Breast epithelium (tissue), 4 donors: Measurements from ENCODE around the gene OST4. TPM values are rescaled to one million over a fixed set of nuclear protein-coding genes. Genes with fewer than 3 reads are reported as not detected.

ENCODE experiments used
- DNase-seq, 2 donors: peaks; one replicate each; pipeline ENCODE4 v3.0.0-alpha.2; 2019; ENCODE audit warnings: low spot score in 2 of 2
- H3K27ac ChIP-seq, 2 donors: fragments of 200-600 bp; sonication (generic) in 1 of 2; one replicate each; pipeline ENCODE4 v1.5.1; 2016 to 2019; ENCODE audit warnings: mild to moderate bottlenecking in 1 of 2
- H3K27me3 ChIP-seq, 2 donors: fragments of 200-600 bp; sonication (generic) in 1 of 2; one replicate each; pipeline versions ENCODE4 v1.5.1 to v1.6.0; 2017 to 2019; ENCODE audit warnings: control low read depth in 1 of 2, mild to moderate bottlenecking in 1 of 2
- H3K36me3 ChIP-seq: fragments of 200-600 bp; one replicate; pipeline ENCODE4 v1.5.1; 2019
- H3K4me1 ChIP-seq, 2 donors: fragments of 200-600 bp; sonication (generic); one replicate each; pipeline ENCODE4 v1.5.1; 2016 to 2019; ENCODE audit warnings: control low read depth in 1 of 2
- H3K4me3 ChIP-seq, 3 donors: fragments of 200-600 bp; sonication (generic); 1 replicate in 2 of 3; 2 replicates in 1 of 3; pipeline ENCODE4 v1.5.1; 2016 to 2019; ENCODE audit warnings: mild to moderate bottlenecking in 3 of 3, moderate library complexity in 2 of 3
- H3K9me3 ChIP-seq, 2 donors: fragments of 200-600 bp; sonication (generic) in 1 of 2; one replicate each; pipeline ENCODE4 v1.5.1; 2016 to 2019; ENCODE audit warnings: control low read depth in 1 of 2
- POLR2A ChIP-seq: fragments of 450-650 bp; IDR thresholded peaks from one replicate; pipeline ENCODE4 v1.6.1; 2016; ENCODE audit warnings: antibody characterized with exemption, mild to moderate bottlenecking, moderate library complexity
- POLR2AphosphoS5 ChIP-seq, 3 donors: sonication (generic); formaldehyde crosslinking; IDR thresholded peaks; one replicate each; pipeline ENCODE4 v1.6.1; 2017; ENCODE audit warnings: antibody characterized with exemption in 3 of 3
- intact Hi-C: fragments of 100-400 bp; cut with DNase I; formaldehyde crosslinking; loops from one replicate; pipeline ENCODE4 v1.15.1; 2023; ENCODE audit warnings: low total_unique reads
- total RNA-seq, 3 donors: library from RNA; depleted of rRNA; stranded (reverse); fragments of >200 nt; gene quantifications; one replicate each; pipeline ENCODE4 v1.1.0, GENCODE V29; 2016
- TF ChIP-seq, protein P1 (sequence below), 3 donors: fragments of 450-650 bp; IDR thresholded peaks; one replicate each; pipeline ENCODE4 v1.5.1; 2016 to 2017; ENCODE audit warnings: antibody characterized with exemption in 3 of 3, mild to moderate bottlenecking in 3 of 3, moderate library complexity in 3 of 3

The OST4 gene
- total RNA-seq, 3 donors from 2014 or later = 271 to 309 (median 281) TPM

DNA sequence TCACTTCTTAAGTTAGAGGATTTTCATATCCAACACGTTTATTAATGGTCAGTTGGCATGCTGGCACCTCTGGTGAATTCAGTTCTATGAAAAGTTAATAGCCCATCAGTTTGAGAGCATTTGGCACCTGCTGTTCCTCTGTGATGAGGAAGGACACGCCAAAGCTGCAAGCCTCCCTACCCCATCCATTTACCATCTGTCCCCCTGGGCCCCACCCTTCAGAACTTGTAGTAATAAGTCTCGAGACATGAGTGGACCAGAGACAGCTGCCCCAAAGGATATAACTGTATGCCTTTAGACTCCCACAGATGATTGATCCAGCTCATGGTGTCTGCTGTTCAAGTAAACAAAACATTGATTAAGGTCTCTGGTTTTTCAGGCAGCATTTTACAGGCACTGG, 6.3 kb downstream of the OST4 start:
- no peak for DNase-seq
- no peaks in the 10 kb centered on the region for H3K36me3 ChIP-seq
- no peak overlapping the region for H3K4me3 ChIP-seq
- H3K9me3 ChIP-seq = no peaks in the 10 kb centered on the region
- H3K27ac ChIP-seq = no peak overlapping the region
- no peaks in the 10 kb centered on the region for H3K27me3 ChIP-seq
- intact Hi-C loops = no loop called here
- TF ChIP-seq POLR2AphosphoS5 (IDR thresholded peaks at IDR 0.05) (no peak), POLR2A (no peak)
- TF ChIP-seq, protein P1, sequence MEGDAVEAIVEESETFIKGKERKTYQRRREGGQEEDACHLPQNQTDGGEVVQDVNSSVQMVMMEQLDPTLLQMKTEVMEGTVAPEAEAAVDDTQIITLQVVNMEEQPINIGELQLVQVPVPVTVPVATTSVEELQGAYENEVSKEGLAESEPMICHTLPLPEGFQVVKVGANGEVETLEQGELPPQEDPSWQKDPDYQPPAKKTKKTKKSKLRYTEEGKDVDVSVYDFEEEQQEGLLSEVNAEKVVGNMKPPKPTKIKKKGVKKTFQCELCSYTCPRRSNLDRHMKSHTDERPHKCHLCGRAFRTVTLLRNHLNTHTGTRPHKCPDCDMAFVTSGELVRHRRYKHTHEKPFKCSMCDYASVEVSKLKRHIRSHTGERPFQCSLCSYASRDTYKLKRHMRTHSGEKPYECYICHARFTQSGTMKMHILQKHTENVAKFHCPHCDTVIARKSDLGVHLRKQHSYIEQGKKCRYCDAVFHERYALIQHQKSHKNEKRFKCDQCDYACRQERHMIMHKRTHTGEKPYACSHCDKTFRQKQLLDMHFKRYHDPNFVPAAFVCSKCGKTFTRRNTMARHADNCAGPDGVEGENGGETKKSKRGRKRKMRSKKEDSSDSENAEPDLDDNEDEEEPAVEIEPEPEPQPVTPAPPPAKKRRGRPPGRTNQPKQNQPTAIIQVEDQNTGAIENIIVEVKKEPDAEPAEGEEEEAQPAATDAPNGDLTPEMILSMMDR (IDR thresholded peaks at IDR 0.05) = no peak
- peaks cover 4 to 7% of the 10 kb centered on the region in 2 donors for H3K4me1 ChIP-seq

DNA sequence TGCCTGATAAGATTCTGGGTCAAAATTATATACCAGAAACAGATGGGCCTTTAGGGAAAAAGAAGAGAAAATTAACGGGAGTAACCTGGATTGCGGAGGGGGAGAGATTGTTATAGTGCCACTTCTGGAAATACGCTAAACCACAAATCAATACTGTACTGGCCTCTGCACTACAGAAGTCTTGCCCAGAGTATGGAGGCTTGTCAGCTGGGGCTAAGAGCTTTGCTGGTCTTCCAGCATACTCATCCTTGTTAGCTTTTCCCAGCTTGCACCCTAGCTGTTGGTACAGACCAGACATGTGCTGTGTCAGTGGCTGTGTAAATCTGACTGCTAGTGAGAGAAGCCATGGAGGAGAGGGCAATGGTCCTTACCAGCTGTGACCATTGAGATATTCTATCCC, 11.1 kb downstream of the OST4 start:
- DNase-seq = no peak
- H3K27ac ChIP-seq = no peak overlapping the region
- H3K36me3 ChIP-seq = no peaks in the 10 kb centered on the region
- no peaks in the 10 kb centered on the region for H3K9me3 ChIP-seq
- intact Hi-C loops = no loop called here
- H3K27me3 ChIP-seq = no peaks in the 10 kb centered on the region
- no peak overlapping the region for H3K4me3 ChIP-seq
- no peaks in the 10 kb centered on the region for H3K4me1 ChIP-seq
- TF ChIP-seq POLR2A = no peak
- TF ChIP-seq, protein P1 (IDR thresholded peaks at IDR 0.05) = no peak
- no peak for TF ChIP-seq POLR2AphosphoS5 (IDR thresholded peaks at IDR 0.05)

DNA sequence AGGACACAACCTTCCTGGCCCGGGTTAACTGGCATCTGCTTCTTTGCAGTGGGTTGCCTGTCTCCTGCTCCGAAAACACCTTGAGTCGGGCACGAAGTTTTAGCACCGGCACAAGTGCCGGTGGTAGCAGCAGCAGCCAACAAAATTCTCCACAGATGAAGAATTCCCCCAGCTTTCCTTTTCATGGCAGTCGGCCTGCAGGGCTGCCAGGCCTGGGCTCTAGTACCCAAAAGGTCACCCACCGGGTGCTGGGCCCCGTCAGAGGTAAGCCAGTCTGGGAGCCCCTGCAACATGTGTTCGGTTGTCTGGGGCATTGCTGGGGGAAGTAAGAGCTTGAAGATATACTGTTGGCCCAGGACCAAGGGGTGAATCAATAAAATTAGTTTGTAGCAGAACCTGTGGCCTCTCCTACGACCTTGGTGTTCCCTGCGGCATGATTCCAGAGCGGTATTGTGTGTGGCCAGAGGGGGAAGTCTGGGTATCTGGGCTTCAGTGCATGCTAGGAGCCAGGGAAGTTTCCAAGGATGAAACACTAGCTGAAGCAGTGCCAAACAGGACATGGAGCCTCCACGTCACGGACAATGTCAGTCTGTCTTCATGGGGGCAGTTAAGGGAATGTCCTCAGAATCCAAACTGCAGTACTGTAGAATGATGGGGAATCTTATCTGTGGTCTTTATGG, 12.2 kb downstream of the OST4 start:
- no peaks in the 10 kb centered on the region for H3K4me1 ChIP-seq
- H3K4me3 ChIP-seq = no peak overlapping the region
- H3K27ac ChIP-seq = no peak overlapping the region
- no peak for DNase-seq
- H3K36me3 ChIP-seq = no peaks in the 10 kb centered on the region
- no peaks in the 10 kb centered on the region for H3K9me3 ChIP-seq
- no peak for TF ChIP-seq POLR2AphosphoS5 (IDR thresholded peaks at IDR 0.05)
- TF ChIP-seq POLR2A = no peak
- TF ChIP-seq, protein P1 (IDR thresholded peaks at IDR 0.05) = no peak
- H3K27me3 ChIP-seq = no peaks in the 10 kb centered on the region
- intact Hi-C loops = no loop called here

DNA sequence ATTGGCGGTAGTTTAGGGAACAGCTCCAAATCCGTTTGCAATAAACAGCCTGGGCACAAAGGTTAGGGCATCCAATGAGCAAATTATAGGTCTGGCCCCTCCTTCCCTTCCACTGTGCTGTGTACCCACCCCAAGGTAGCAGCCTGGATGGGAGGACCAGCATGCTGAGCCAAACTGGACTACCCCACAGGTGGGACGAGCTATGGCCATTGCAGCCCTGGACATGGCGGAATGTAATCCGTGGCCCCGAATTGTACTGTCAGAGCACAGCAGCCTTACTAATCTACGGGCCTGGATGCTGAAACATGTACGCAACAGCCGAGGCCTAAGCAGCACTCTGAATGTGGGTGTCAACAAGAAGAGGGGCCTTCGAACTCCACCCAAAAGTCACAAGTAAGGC, 13.2 kb downstream of the OST4 start:
- intact Hi-C loops = no loop called here
- no peaks in the 10 kb centered on the region for H3K27me3 ChIP-seq
- no peaks in the 10 kb centered on the region for H3K4me1 ChIP-seq
- no peaks in the 10 kb centered on the region for H3K9me3 ChIP-seq
- no peaks in the 10 kb centered on the region for H3K36me3 ChIP-seq
- TF ChIP-seq POLR2A = no peak
- TF ChIP-seq, protein P1 (IDR thresholded peaks at IDR 0.05) = no peak
- TF ChIP-seq POLR2AphosphoS5 (IDR thresholded peaks at IDR 0.05) = no peak
- no peak overlapping the region for H3K27ac ChIP-seq
- no peak overlapping the region for H3K4me3 ChIP-seq
- no peak for DNase-seq

DNA sequence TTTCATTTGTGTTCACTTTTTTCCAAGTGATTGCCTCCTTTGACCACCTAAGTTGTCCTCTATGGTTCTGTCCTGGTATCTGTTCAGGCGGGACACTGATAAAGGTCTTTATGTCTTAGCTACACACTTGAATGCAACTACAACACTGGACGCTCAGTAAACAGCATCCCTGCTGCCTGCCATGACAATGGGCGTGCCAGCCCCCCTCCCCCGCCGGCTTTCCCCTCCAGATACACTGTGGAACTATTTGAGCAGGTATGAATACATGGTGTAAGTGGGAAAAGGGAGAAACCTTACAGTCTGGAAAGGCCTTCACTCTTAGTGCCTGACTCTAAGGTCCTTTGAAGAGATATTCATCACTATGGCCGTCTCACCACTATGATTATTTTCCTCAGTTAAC, 14.3 kb downstream of the OST4 start:
- H3K36me3 ChIP-seq = no peaks in the 10 kb centered on the region
- no peak for DNase-seq
- no peaks in the 10 kb centered on the region for H3K27me3 ChIP-seq
- no peaks in the 10 kb centered on the region for H3K4me1 ChIP-seq
- no peak overlapping the region for H3K4me3 ChIP-seq
- TF ChIP-seq POLR2A (no peak), POLR2AphosphoS5 (IDR thresholded peaks at IDR 0.05) (no peak)
- TF ChIP-seq, protein P1 (IDR thresholded peaks at IDR 0.05) = no peak
- intact Hi-C loops = no loop called here
- H3K27ac ChIP-seq = no peak overlapping the region
- H3K9me3 ChIP-seq = no peaks in the 10 kb centered on the region
